Measurements from ENCODE around the gene TSKU.

The TSKU gene

GRCh38 chr11:76801736-76802135 lies 18.6 kb downstream of the TSKU start:
- Histone ChIP-seq H3K4me3 (ENCODE audit: insufficient read depth in 1 of 2, low read depth in 1 of 2, low read length in 2 of 2) (no peak overlapping the region), H3K9ac (ENCODE audit: low read length) (no peak overlapping the region), H2BK120ac (ENCODE audit: low read depth, low read length) (no peak overlapping the region), H3K4ac (ENCODE audit: low read depth in 1 of 2, low read length in 2 of 2) (peak overlapping the region in 1 of 2 experiments; percentile 47), H3K36me3 (ENCODE audit: control insufficient read depth in 1 of 2, insufficient read depth in 2 of 2, low read depth in 1 of 2, low read length in 2 of 2) (peaks cover 19 to 24% of the 10 kb centered on the region in 2 experiments), H3K23ac (ENCODE audit: low read length in 2 of 2) (no peak overlapping the region), H3K79me1 (replicated peaks; ENCODE audit: low read length, poor library complexity, severe bottlenecking) (peaks cover 26% of the 10 kb centered on the region), H3K27ac (ENCODE audit: low read length, poor library complexity, severe bottlenecking) (no peak overlapping the region), H3K4me1 (ENCODE audit: control insufficient read depth, insufficient read depth, low read depth, low read length) (peaks cover 15% of the 10 kb centered on the region), H3K4me2 (ENCODE audit: low read length, poor library complexity, severe bottlenecking) (no peak overlapping the region), H2BK15ac (ENCODE audit: low read depth, poor library complexity, severe bottlenecking) (no peak overlapping the region), H2AFZ (ENCODE audit: low read depth, low read length) (no peak overlapping the region), H2BK12ac (ENCODE audit: low read length in 2 of 2) (peak overlapping the region in 1 of 2 experiments; percentile 29), H3K14ac (ENCODE audit: low read length in 2 of 2) (no peak overlapping the region), H2BK5ac (ENCODE audit: low read depth, low read length, poor library complexity, severe bottlenecking) (no peak overlapping the region), H3K18ac (ENCODE audit: low read depth in 1 of 2, low read length in 2 of 2) (no peak overlapping the region), H4K91ac (ENCODE audit: low read length) (no peak overlapping the region), H2AK5ac (ENCODE audit: low read length, severe bottlenecking) (no peak overlapping the region), H3K27me3 (ENCODE audit: control insufficient read depth in 1 of 2, insufficient read depth in 1 of 2, low read length in 2 of 2) (no peaks in the 10 kb centered on the region), H3K9me3 (ENCODE audit: control insufficient read depth, low read length) (no peaks in the 10 kb centered on the region), H4K8ac (ENCODE audit: low read length) (no peak overlapping the region)
- peak; percentile 85 for DNase-seq
- no CpG with 5 or more reads among the region's 2 CpGs for WGBS

GRCh38 chr11:76802151-76802550 lies 19.0 kb downstream of the TSKU start:
- peak; percentile 66 for DNase-seq
- H3K14ac ChIP-seq (ENCODE audit: low read length in 2 of 2) = no peak overlapping the region
- no peak overlapping the region for H4K91ac ChIP-seq (ENCODE audit: low read length)
- H3K4ac ChIP-seq (ENCODE audit: low read depth in 1 of 2, low read length in 2 of 2) = peak overlapping the region in 1 of 2 experiments; percentile 53
- no peak overlapping the region for H2AK5ac ChIP-seq (ENCODE audit: low read length, severe bottlenecking)
- no peaks in the 10 kb centered on the region for H3K9me3 ChIP-seq (ENCODE audit: control insufficient read depth, low read length)
- 62% methylated on average over 1 of the region's 3 CpGs for WGBS
- H2AFZ ChIP-seq (ENCODE audit: low read depth, low read length) = no peak overlapping the region
- H3K4me1 ChIP-seq (ENCODE audit: control insufficient read depth, insufficient read depth, low read depth, low read length) = peaks cover 15% of the 10 kb centered on the region
- peaks cover 22% of the 10 kb centered on the region for H3K79me1 ChIP-seq (replicated peaks; ENCODE audit: low read length, poor library complexity, severe bottlenecking)
- H3K27me3 ChIP-seq (ENCODE audit: control insufficient read depth in 1 of 2, insufficient read depth in 1 of 2, low read length in 2 of 2) = no peaks in the 10 kb centered on the region
- H3K27ac ChIP-seq (ENCODE audit: low read length, poor library complexity, severe bottlenecking) = no peak overlapping the region
- no peak overlapping the region for H4K8ac ChIP-seq (ENCODE audit: low read length)
- no peak overlapping the region for H3K4me3 ChIP-seq (ENCODE audit: insufficient read depth in 1 of 2, low read depth in 1 of 2, low read length in 2 of 2)
- H3K36me3 ChIP-seq (ENCODE audit: control insufficient read depth in 1 of 2, insufficient read depth in 2 of 2, low read depth in 1 of 2, low read length in 2 of 2) = peaks cover 15 to 20% of the 10 kb centered on the region in 2 experiments
- no peak overlapping the region for H3K23ac ChIP-seq (ENCODE audit: low read length in 2 of 2)
- H2BK5ac ChIP-seq (ENCODE audit: low read depth, low read length, poor library complexity, severe bottlenecking) = no peak overlapping the region
- H2BK12ac ChIP-seq (ENCODE audit: low read length in 2 of 2) = no peak overlapping the region
- peak overlapping the region; percentile 45 for H2BK120ac ChIP-seq (ENCODE audit: low read depth, low read length)
- peak overlapping the region; percentile 56 for H3K9ac ChIP-seq (ENCODE audit: low read length)
- peak overlapping the region in 1 of 2 experiments; percentile 9 for H3K18ac ChIP-seq (ENCODE audit: low read depth in 1 of 2, low read length in 2 of 2)
- no peak overlapping the region for H2BK15ac ChIP-seq (ENCODE audit: low read depth, poor library complexity, severe bottlenecking)
- H3K4me2 ChIP-seq (ENCODE audit: low read length, poor library complexity, severe bottlenecking) = no peak overlapping the region

- Histone ChIP-seq H3K27me3 (ENCODE audit: control insufficient read depth in 1 of 2, insufficient read depth in 1 of 2, low read length in 2 of 2) (no peaks in the 10 kb centered on the region), H2BK12ac (ENCODE audit: low read length in 2 of 2) (peak overlapping the region; percentile 22 to 97), H3K9ac (ENCODE audit: low read length) (peak overlapping the region; percentile 56), H2BK15ac (ENCODE audit: low read depth, poor library complexity, severe bottlenecking) (peak overlapping the region; percentile 1), H3K4ac (ENCODE audit: low read depth in 1 of 2, low read length in 2 of 2) (peak overlapping the region; percentile 16 to 98), H2BK5ac (ENCODE audit: low read depth, low read length, poor library complexity, severe bottlenecking) (no peak overlapping the region), H2BK120ac (ENCODE audit: low read depth, low read length) (no peak overlapping the region), H3K4me1 (ENCODE audit: control insufficient read depth, insufficient read depth, low read depth, low read length) (peaks cover 16% of the 10 kb centered on the region), H3K27ac (ENCODE audit: low read length, poor library complexity, severe bottlenecking) (no peak overlapping the region), H3K4me3 (ENCODE audit: insufficient read depth in 1 of 2, low read depth in 1 of 2, low read length in 2 of 2) (peak overlapping the region in 1 of 2 experiments; percentile 23), H3K14ac (ENCODE audit: low read length in 2 of 2) (peak overlapping the region in 1 of 2 experiments; percentile 90), H4K8ac (ENCODE audit: low read length) (peak overlapping the region; percentile 20), H2AK5ac (ENCODE audit: low read length, severe bottlenecking) (no peak overlapping the region), H3K23ac (ENCODE audit: low read length in 2 of 2) (peak overlapping the region in 1 of 2 experiments; percentile 95), H3K18ac (ENCODE audit: low read depth in 1 of 2, low read length in 2 of 2) (peak overlapping the region; percentile 63 to 97), H3K36me3 (ENCODE audit: control insufficient read depth in 1 of 2, insufficient read depth in 2 of 2, low read depth in 1 of 2, low read length in 2 of 2) (peaks cover 10 to 16% of the 10 kb centered on the region in 2 experiments), H3K4me2 (ENCODE audit: low read length, poor library complexity, severe bottlenecking) (no peak overlapping the region), H4K91ac (ENCODE audit: low read length) (peak overlapping the region; percentile 40), H3K79me1 (replicated peaks; ENCODE audit: low read length, poor library complexity, severe bottlenecking) (peaks cover 17% of the 10 kb centered on the region), H2AFZ (ENCODE audit: low read depth, low read length) (no peak overlapping the region), H3K9me3 (ENCODE audit: control insufficient read depth, low read length) (no peaks in the 10 kb centered on the region)
- WGBS = 74% methylated on average over 4 of the region's 4 CpGs
- DNase-seq = no peak
Observed at GRCh38 chr11:76802621-76803020, 19.5 kb downstream of the TSKU start.

GRCh38 chr11:76803023-76803422 lies 19.9 kb downstream of the TSKU start:
- Histone ChIP-seq H2BK15ac (ENCODE audit: low read depth, poor library complexity, severe bottlenecking) (no peak overlapping the region), H3K9me3 (ENCODE audit: control insufficient read depth, low read length) (no peaks in the 10 kb centered on the region), H3K4ac (ENCODE audit: low read depth in 1 of 2, low read length in 2 of 2) (peak overlapping the region in 1 of 2 experiments; percentile 64), H3K9ac (ENCODE audit: low read length) (peak overlapping the region; percentile 56), H2BK120ac (ENCODE audit: low read depth, low read length) (no peak overlapping the region), H3K4me1 (ENCODE audit: control insufficient read depth, insufficient read depth, low read depth, low read length) (peaks cover 16% of the 10 kb centered on the region), H2AFZ (ENCODE audit: low read depth, low read length) (no peak overlapping the region), H3K4me3 (ENCODE audit: insufficient read depth in 1 of 2, low read depth in 1 of 2, low read length in 2 of 2) (peak overlapping the region in 1 of 2 experiments; percentile 25), H2BK5ac (ENCODE audit: low read depth, low read length, poor library complexity, severe bottlenecking) (no peak overlapping the region), H2BK12ac (ENCODE audit: low read length in 2 of 2) (peak overlapping the region in 1 of 2 experiments; percentile 93), H3K27me3 (ENCODE audit: control insufficient read depth in 1 of 2, insufficient read depth in 1 of 2, low read length in 2 of 2) (no peaks in the 10 kb centered on the region), H2AK5ac (ENCODE audit: low read length, severe bottlenecking) (no peak overlapping the region), H3K27ac (ENCODE audit: low read length, poor library complexity, severe bottlenecking) (no peak overlapping the region), H3K4me2 (ENCODE audit: low read length, poor library complexity, severe bottlenecking) (no peak overlapping the region), H3K36me3 (ENCODE audit: control insufficient read depth in 1 of 2, insufficient read depth in 2 of 2, low read depth in 1 of 2, low read length in 2 of 2) (peaks cover 6 to 12% of the 10 kb centered on the region in 2 experiments), H4K8ac (ENCODE audit: low read length) (no peak overlapping the region), H3K14ac (ENCODE audit: low read length in 2 of 2) (peak overlapping the region in 1 of 2 experiments; percentile 29), H3K23ac (ENCODE audit: low read length in 2 of 2) (no peak overlapping the region), H3K79me1 (replicated peaks; ENCODE audit: low read length, poor library complexity, severe bottlenecking) (peaks cover 14% of the 10 kb centered on the region), H3K18ac (ENCODE audit: low read depth in 1 of 2, low read length in 2 of 2) (peak overlapping the region in 1 of 2 experiments; percentile 68), H4K91ac (ENCODE audit: low read length) (no peak overlapping the region)
- peak; percentile 86 for DNase-seq
- 14% methylated on average over 2 of the region's 3 CpGs for WGBS
